ENCODE results near the gene SELPLG. TPM values are rescaled to one million over a fixed set of nuclear protein-coding genes. Genes with fewer than 3 reads are reported as not detected.
"Not testable (repeated sequence)": the region's sequence is repeated elsewhere in the genome, so short reads cannot be mapped to it uniquely, and the experiment has no call there.

Gene SELPLG
- polyA plus RNA-seq, 4 donors, result 2.2 to 4.7 (median 2.3) TPM

DNA sequence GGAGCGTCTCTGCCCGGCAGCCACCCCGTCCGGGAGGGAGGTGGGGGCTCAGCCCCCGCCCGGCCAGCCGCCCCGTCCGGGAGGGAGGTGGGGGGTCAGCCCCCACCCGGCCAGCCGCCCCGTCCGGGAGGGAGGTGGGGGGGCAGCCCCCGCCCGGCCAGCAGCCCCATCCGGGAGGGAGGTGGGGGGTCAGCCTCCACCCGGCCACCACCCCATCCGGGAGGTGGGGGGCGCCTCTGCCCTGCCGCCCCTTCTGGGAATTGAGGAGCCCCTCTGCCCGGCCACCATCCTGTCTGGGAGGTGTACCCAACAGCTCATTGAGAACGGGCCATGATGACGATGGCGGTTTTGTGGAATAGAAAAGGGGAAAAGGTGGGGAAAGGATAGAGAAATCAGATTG is 22.6 kb upstream of the SELPLG start:
- DNase-seq (ENCODE audit: low read depth in 4 of 4, low spot score in 3 of 4), result not testable (repeated sequence)

DNA sequence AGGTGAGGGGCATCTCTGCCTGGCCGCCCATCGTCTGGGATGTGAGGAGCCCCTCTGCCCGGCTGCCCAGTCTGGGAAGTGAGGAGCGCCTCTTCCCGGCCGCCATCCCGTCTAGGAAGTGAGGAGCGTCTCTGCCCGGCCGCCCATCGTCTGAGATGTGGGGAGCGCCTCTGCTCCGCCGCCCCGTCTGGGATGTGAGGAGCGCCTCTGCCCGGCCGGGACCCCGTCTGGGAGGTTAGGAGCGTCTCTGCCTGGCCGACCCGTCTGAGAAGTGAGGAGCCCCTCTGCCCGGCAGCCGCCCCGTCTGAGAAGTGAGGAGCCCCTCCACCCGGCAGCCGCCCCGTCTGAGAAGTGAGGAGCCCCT is 22.1 kb upstream of the SELPLG start:
- not testable (repeated sequence) for DNase-seq (ENCODE audit: low read depth in 4 of 4, low spot score in 3 of 4)

- not testable (repeated sequence) for DNase-seq (ENCODE audit: low read depth in 4 of 4, low spot score in 3 of 4)
These were observed 20.9 kb upstream of the SELPLG start for GRCh38 chr12:108654622-108655021.

DNA sequence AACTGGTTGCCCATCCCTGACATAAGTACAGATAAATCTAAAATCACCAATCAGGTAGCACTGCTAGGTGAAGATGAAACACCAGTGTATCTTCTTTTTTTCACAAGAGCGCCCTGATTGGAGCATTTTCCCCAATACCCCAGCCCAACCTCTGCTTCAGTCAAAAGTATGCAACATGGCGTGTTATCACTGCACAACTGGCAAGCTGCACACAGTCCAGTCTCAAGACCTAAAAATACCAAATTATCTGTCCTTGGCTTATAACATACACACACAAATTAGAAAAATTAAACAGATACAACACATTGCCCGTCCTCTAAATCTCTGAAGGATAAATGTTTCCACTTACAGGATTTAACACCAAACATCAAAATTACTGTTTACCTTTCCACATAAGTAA is 20.2 kb upstream of the SELPLG start:
- no peak for DNase-seq (ENCODE audit: low read depth in 4 of 4, low spot score in 3 of 4)

DNA sequence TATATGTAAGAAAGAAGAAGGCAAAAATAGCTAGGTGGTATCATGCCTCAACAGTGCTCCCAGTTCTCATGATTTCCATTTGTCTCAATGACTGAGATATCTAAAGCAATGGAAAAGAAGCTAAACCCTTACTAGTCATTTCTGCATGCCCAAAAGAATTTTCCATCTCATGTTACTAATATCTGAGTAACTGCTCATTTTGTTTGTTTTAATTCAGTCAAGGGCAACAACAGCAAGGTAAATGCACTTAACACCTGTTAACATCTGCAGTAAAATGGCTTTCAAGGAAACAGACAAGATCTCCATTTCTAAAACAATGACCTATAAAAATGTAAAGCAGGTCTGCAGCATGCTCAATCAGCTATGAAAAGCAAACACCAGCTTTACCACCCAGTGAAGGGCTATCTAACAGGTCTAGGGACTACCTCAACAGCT is 19.4 kb upstream of the SELPLG start:
- no peak for DNase-seq (ENCODE audit: low read depth in 4 of 4, low spot score in 3 of 4)

- DNase-seq (ENCODE audit: low read depth in 4 of 4, low spot score in 3 of 4), result no peak
These were observed 16.4 kb upstream of the SELPLG start for GRCh38 chr12:108650083-108650482.

DNA sequence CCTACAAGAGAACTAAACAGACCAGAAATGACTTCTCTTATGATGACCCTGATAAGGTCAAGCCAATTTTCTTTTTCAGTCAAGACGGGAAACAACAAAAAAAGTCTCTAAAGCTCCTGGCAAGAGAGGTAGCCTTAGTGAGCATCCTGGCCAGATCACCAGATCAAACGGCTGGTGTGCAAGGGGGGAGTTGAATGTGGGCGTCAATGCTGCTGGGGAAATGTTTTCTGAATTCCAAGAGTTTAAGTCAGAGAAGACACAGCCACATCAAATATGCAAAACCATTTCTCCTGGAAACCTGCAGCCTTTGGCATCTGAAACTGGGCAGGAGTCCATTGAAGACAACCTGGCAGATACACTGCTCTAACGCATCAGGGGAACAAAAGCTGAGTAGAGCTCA is 16.0 kb upstream of the SELPLG start:
- DNase-seq (ENCODE audit: low read depth in 4 of 4, low spot score in 3 of 4), result no peak

- no peak for DNase-seq (ENCODE audit: low read depth in 4 of 4, low spot score in 3 of 4)
These were observed 15.4 kb upstream of the SELPLG start for GRCh38 chr12:108649126-108649525.

- no peak for DNase-seq (ENCODE audit: low read depth in 4 of 4, low spot score in 3 of 4)
These were observed 14.7 kb upstream of the SELPLG start for GRCh38 chr12:108648371-108648770.

- DNase-seq (ENCODE audit: low read depth in 4 of 4, low spot score in 3 of 4), result no peak
These were observed 14.0 kb upstream of the SELPLG start for GRCh38 chr12:108647585-108648287.

DNA sequence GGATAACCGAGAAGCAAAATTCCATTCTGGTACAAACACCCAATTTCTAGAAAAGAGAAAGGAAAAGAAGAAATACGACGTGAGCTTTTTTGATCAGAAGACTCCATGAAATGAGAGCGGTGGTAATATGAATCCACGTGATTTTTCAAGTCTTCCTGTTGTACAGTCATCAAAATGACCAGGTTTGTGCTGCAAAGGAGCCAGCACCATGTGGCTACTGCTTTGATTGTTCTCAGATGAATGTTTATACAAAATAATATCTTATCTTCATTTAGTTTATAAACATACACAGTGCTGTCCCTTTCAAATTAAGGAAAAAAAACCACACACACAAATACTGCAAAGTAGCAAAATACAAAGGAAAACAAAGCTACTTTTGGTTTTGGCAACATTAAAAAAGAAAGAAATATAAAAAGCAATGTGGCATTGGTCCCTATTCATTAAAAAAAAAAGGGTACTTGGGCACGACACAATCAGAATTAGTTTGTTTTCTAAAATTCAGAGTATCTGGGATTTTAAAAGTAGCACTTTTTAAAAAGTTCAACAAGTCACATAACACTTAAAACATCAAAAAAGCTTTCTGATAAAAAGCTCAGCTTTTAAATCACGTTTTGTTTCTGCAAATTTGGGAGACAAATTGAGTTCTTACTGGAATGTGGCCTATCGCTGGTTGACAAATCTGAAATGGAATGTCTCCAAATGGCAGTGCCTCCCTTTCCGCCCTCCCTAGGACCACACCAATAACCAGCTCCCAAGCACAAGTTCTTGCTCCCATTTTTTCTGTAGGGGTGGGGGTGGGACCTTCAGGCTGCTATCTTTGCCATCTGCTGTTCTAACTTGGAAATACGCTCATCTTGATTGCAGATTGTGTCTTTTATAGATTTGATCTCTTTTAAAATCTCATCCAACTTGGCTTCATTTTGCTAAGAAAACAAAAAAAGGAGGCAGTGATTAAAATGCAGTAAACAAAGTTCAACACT is 13.2 kb upstream of the SELPLG start:
- no peak for DNase-seq (ENCODE audit: low read depth in 4 of 4, low spot score in 3 of 4)

GRCh38 chr12:108645686-108646599 is 12.2 kb upstream of the SELPLG start:
- no peak for DNase-seq (ENCODE audit: low read depth in 4 of 4, low spot score in 3 of 4)

- no peak for DNase-seq (ENCODE audit: low read depth in 4 of 4, low spot score in 3 of 4)
These were observed 11.1 kb upstream of the SELPLG start for GRCh38 chr12:108644811-108645120.

GRCh38 chr12:108643941-108644810 is 10.5 kb upstream of the SELPLG start:
- DNase-seq (ENCODE audit: low read depth in 4 of 4, low spot score in 3 of 4), result no peak

- DNase-seq (ENCODE audit: low read depth in 4 of 4, low spot score in 3 of 4), result no peak
These were observed 9.4 kb upstream of the SELPLG start for GRCh38 chr12:108642899-108643654.

GRCh38 chr12:108642269-108642870 is 8.7 kb upstream of the SELPLG start:
- no peak for DNase-seq (ENCODE audit: low read depth in 4 of 4, low spot score in 3 of 4)

DNA sequence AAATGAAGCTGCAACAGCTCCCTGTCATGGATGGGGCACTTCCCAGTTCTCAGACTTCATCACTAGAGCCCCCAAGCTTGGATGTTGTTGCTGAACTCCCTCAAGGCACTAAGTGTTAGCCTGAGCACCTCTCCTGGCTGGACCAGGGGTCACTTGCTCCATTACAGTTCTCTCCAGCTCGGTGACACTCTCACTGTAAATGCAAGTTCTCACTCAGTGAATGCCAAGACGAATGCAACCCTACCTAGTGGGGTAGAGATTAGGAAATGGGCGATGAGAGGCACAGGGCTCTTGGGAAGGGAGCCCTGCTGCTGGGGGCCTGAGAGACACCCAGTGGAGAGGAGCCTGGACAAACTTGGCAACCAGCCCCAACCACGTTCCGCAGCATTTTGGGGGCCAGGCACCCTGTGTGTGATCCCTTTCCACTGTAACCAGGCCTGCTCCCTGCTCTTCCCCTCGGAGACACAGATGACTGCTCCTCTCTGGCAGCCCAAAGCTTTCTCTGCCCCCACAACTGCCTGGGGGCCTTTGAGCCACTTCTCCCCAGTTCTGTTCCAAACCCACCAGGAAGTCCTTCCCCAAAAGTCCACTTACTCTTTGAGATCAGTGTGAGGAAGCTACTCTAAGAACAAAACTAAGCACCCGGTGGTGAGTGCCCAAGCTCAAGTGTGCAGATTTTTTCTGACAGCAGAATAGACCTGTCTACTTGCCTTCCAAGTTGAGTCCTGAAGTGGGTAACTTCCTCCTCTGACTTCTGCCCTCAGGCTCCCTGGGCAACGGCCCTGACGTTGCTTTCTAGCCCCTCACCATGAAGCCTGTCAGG is 8.0 kb upstream of the SELPLG start:
- no peak for DNase-seq (ENCODE audit: low read depth in 4 of 4, low spot score in 3 of 4)

Data from left renal pelvis (tissue), 4 donors.